ENCODE results near the gene TMEM132C. TPM values are rescaled to one million over a fixed set of nuclear protein-coding genes. Genes with fewer than 3 reads are reported as not detected.

TMEM132C gene
- not detected in 2 replicates for total RNA-seq (2014; rRNA removed)
- Bru-seq, nascent RNA: percentile 0 among the genes with signal in this experiment
- not detected for BruChase-seq, experiment 1, labeled RNA remaining after a 6-hour chase
- BruChase-seq, experiment 2, labeled RNA remaining after a 2-hour chase: percentile 0 among the genes with signal in this experiment
- long read RNA-seq: 0 reads

DNA sequence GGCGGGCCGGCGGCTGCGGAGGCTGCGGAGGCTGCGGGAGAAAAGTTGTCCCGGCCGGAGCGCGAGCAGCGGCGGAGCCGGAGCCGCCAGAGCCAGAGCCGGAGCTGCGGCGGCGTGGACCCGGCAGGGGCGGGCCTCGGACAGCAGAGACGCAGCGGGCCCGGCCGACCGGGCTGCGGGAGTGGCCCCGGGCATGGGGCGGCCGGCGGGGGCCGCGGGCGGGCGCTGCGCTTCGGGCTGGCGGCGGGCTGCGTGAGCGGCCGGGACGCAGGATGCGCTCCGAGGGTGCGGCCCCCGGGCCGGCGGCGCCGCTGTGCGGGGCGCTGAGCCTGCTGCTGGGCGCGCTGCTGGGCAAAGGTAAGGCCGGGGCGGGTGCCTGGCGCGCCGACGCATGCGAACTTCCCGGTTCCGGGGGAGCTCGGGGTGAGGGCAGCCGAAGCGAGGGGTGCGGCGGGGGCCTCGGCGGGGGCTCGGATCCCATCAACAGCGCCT, at the start of gene TMEM132C:
TSS of gene TMEM132C (plus strand) at position 40 of the 492 bp plus-strand sequence. CDS start at position 273, 233 bp downstream.
- Histone ChIP-seq H3K9ac (ENCODE audit: low read length) (no peak within 1 kb of the TSS), H3K9me3 (ENCODE audit: low read length) (no peaks in the 10 kb centered on the region), H3K4me2 (ENCODE audit: low read length) (no peak within 1 kb of the TSS), H3K9me2 (replicated peaks; ENCODE audit: low read length) (no peaks in the 10 kb centered on the region), H3K27ac (ENCODE audit: low read length) (no peak within 1 kb of the TSS), H4K20me1 (ENCODE audit: low read length) (no peaks in the 10 kb centered on the region), H3K79me2 (ENCODE audit: low read length) (no peaks in the 10 kb centered on the region), H3K4me1 (ENCODE audit: insufficient read depth, low read length) (no peaks in the 10 kb centered on the region), H3K27me3 (ENCODE audit: low read length) (peaks cover 53% of the 10 kb centered on the region), H3K4me3 (ENCODE audit: low read length) (no peak within 1 kb of the TSS), H3F3A (ENCODE audit: low read length, unreplicated experiment) (no peaks in the 10 kb centered on the region), H3K36me3 (ENCODE audit: low read depth, low read length) (no peaks in the 10 kb centered on the region), H2AFZ (ENCODE audit: low read length) (no peak within 1 kb of the TSS)
- no TSS peak for BruUV-seq (replicated peaks)
- POLR2A ChIA-PET (ENCODE audit: unreplicated experiment): no interaction called here
- intact Hi-C loops (cut with micrococcal nuclease): no loop called here
- ATAC-seq (no peak), DNase-seq (no peak)
- TF ChIP-seq EZH2 (IDR thresholded peaks at IDR 0.05; ENCODE audit: low read length, unreplicated experiment) (no peak), CTCF (conservative IDR thresholded peaks at IDR 0.05; ENCODE audit: low read depth, low read length) (no peak), EZH2phosphoT487 (IDR thresholded peaks at IDR 0.05; ENCODE audit: borderline replicate concordance, low read length) (no peak)
- CTCF ChIA-PET: no interaction called here

- no peak overlapping the region for H3K9ac ChIP-seq (ENCODE audit: low read length)
- CTCF ChIA-PET: no interaction called here
- H3K79me2 ChIP-seq (ENCODE audit: low read length): no peaks in the 10 kb centered on the region
- H3K36me3 ChIP-seq (ENCODE audit: low read depth, low read length): no peaks in the 10 kb centered on the region
- H3K27me3 ChIP-seq (ENCODE audit: low read length): peaks cover 66% of the 10 kb centered on the region
- H3F3A ChIP-seq (ENCODE audit: low read length, unreplicated experiment): no peaks in the 10 kb centered on the region
- H3K9me2 ChIP-seq (replicated peaks; ENCODE audit: low read length): no peaks in the 10 kb centered on the region
- DNase-seq (no peak), ATAC-seq (no peak)
- POLR2A ChIA-PET (ENCODE audit: unreplicated experiment): no interaction called here
- H3K4me1 ChIP-seq (ENCODE audit: insufficient read depth, low read length): no peaks in the 10 kb centered on the region
- no peaks in the 10 kb centered on the region for H4K20me1 ChIP-seq (ENCODE audit: low read length)
- TF ChIP-seq CTCF (conservative IDR thresholded peaks at IDR 0.05; ENCODE audit: low read depth, low read length) (no peak), EZH2phosphoT487 (IDR thresholded peaks at IDR 0.05; ENCODE audit: borderline replicate concordance, low read length) (no peak), EZH2 (IDR thresholded peaks at IDR 0.05; ENCODE audit: low read length, unreplicated experiment) (no peak)
- no peak overlapping the region for H3K27ac ChIP-seq (ENCODE audit: low read length)
- no peak overlapping the region for H3K4me2 ChIP-seq (ENCODE audit: low read length)
- no TSS peak for BruUV-seq (replicated peaks)
- no peak overlapping the region for H3K4me3 ChIP-seq (ENCODE audit: low read length)
- intact Hi-C loops (cut with micrococcal nuclease): no loop called here
- H3K9me3 ChIP-seq (ENCODE audit: low read length): no peaks in the 10 kb centered on the region
- H2AFZ ChIP-seq (ENCODE audit: low read length): no peak overlapping the region
Measured at GRCh38 chr12:128224226-128224625, 42.7 kb upstream of the TMEM132C start.

GRCh38 chr12:128228581-128228980, 38.4 kb upstream of the TMEM132C start:
- ATAC-seq: no peak
- H4K20me1 ChIP-seq (ENCODE audit: low read length): no peaks in the 10 kb centered on the region
- H3K4me3 ChIP-seq (ENCODE audit: low read length): no peak overlapping the region
- ChIA-PET CTCF (no interaction called here), POLR2A (ENCODE audit: unreplicated experiment) (no interaction called here)
- BruUV-seq (replicated peaks): no TSS peak
- no peak for DNase-seq
- TF ChIP-seq EZH2 (IDR thresholded peaks at IDR 0.05; ENCODE audit: low read length, unreplicated experiment) (no peak), EZH2phosphoT487 (IDR thresholded peaks at IDR 0.05; ENCODE audit: borderline replicate concordance, low read length) (no peak), CTCF (conservative IDR thresholded peaks at IDR 0.05; ENCODE audit: low read depth, low read length) (no peak)
- H3F3A ChIP-seq (ENCODE audit: low read length, unreplicated experiment): no peaks in the 10 kb centered on the region
- H3K27me3 ChIP-seq (ENCODE audit: low read length): peaks cover 58% of the 10 kb centered on the region
- no peaks in the 10 kb centered on the region for H3K4me1 ChIP-seq (ENCODE audit: insufficient read depth, low read length)
- H3K36me3 ChIP-seq (ENCODE audit: low read depth, low read length): no peaks in the 10 kb centered on the region
- no peak overlapping the region for H2AFZ ChIP-seq (ENCODE audit: low read length)
- no peak overlapping the region for H3K9ac ChIP-seq (ENCODE audit: low read length)
- intact Hi-C loops (cut with micrococcal nuclease): no loop called here
- no peak overlapping the region for H3K4me2 ChIP-seq (ENCODE audit: low read length)
- H3K9me2 ChIP-seq (replicated peaks; ENCODE audit: low read length): no peaks in the 10 kb centered on the region
- H3K9me3 ChIP-seq (ENCODE audit: low read length): no peaks in the 10 kb centered on the region
- H3K27ac ChIP-seq (ENCODE audit: low read length): no peak overlapping the region
- H3K79me2 ChIP-seq (ENCODE audit: low read length): no peaks in the 10 kb centered on the region
